ENCODE data around the gene MAP1LC3A.
"Not testable (repeated sequence)": the region's sequence is repeated elsewhere in the genome, so short reads cannot be mapped to it uniquely, and the experiment has no call there.

MAP1LC3A gene

GRCh38 chr20:34558320-34559218 is at the start of gene MAP1LC3A:
Gene MAP1LC3A, plus strand, starts transcription at chr20:34558718. Its CDS starts 151 bp downstream, at chr20:34558869.
- DNase-seq (ENCODE audit: low spot score): no peak

GRCh38 chr20:34510575-34510974 is 47.9 kb upstream of the MAP1LC3A start:
- DNase-seq (ENCODE audit: low spot score): no peak

- no peak for DNase-seq (ENCODE audit: low spot score)
These were observed 46.6 kb upstream of the MAP1LC3A start for GRCh38 chr20:34511891-34512265.

- DNase-seq (ENCODE audit: low spot score): no peak
These were observed 46.1 kb upstream of the MAP1LC3A start for GRCh38 chr20:34512266-34512954.

- peak; percentile 37 for DNase-seq (ENCODE audit: low spot score)
These were observed 45.5 kb upstream of the MAP1LC3A start for GRCh38 chr20:34512955-34513419.

- not testable (repeated sequence) for DNase-seq (ENCODE audit: low spot score)
These were observed 44.5 kb upstream of the MAP1LC3A start for GRCh38 chr20:34514034-34514433.

GRCh38 chr20:34514897-34515483 is 43.5 kb upstream of the MAP1LC3A start:
- DNase-seq (ENCODE audit: low spot score): no peak

- peak; percentile 87 for DNase-seq (ENCODE audit: low spot score)
These were observed 42.9 kb upstream of the MAP1LC3A start for GRCh38 chr20:34515484-34516246.

GRCh38 chr20:34516247-34517113 is 42.0 kb upstream of the MAP1LC3A start, which contains the start of gene DYNLRB1:
Gene DYNLRB1, plus strand, starts transcription at chr20:34516422. Its CDS starts 37 bp downstream, at chr20:34516459.
- DNase-seq (ENCODE audit: low spot score): peak; percentile 96

- no peak for DNase-seq (ENCODE audit: low spot score)
These were observed 41.4 kb upstream of the MAP1LC3A start for GRCh38 chr20:34517114-34517505.

- not testable (repeated sequence) for DNase-seq (ENCODE audit: low spot score)
These were observed 39.7 kb upstream of the MAP1LC3A start for GRCh38 chr20:34518863-34519262.

GRCh38 chr20:34519841-34520240 is 38.7 kb upstream of the MAP1LC3A start:
- DNase-seq (ENCODE audit: low spot score): not testable (repeated sequence)

- peak; percentile 79 for DNase-seq (ENCODE audit: low spot score)
These were observed 35.3 kb upstream of the MAP1LC3A start for GRCh38 chr20:34522969-34523871.

GRCh38 chr20:34524426-34524825 is 34.1 kb upstream of the MAP1LC3A start:
- DNase-seq (ENCODE audit: low spot score): no peak

GRCh38 chr20:34525342-34525708 is 33.2 kb upstream of the MAP1LC3A start:
- DNase-seq (ENCODE audit: low spot score): no peak

- no peak for DNase-seq (ENCODE audit: low spot score)
These were observed 32.7 kb upstream of the MAP1LC3A start for GRCh38 chr20:34525709-34526416.

- no peak for DNase-seq (ENCODE audit: low spot score)
These were observed 32.1 kb upstream of the MAP1LC3A start for GRCh38 chr20:34526466-34526865.

GRCh38 chr20:34527016-34527415 is 31.5 kb upstream of the MAP1LC3A start:
- DNase-seq (ENCODE audit: low spot score): no peak

- no peak for DNase-seq (ENCODE audit: low spot score)
These were observed 29.6 kb upstream of the MAP1LC3A start for GRCh38 chr20:34528921-34529297.
